ENCODE measurements around the gene HTR6. TPM values are rescaled to one million over a fixed set of nuclear protein-coding genes. Genes with fewer than 3 reads are reported as not detected.

Gene HTR6
- total and polyA plus RNA-seq, 3 donors from 2014 or later, result 0.21 to 0.68 (median 0.55) TPM

DNA sequence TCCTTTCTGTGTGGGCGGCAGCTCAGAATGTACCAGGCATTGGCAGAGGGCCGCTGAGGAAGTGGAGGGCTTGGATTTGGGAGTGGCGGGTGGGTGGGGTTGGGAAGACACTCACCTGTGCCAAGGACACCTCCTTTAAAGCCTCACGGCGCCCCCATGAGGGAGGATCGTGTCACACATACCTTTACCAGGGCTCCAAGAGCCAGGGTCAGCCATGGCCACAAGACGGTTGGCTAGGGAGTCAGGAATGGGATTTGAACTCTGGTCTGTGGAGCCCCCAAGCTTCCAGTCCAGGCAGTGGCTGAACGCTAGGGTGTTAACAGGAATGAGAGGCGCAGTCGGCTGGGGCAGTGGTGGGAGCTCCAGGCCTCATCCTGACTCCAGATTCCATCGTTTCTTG lies 16.0 kb upstream of the HTR6 start:
- no peaks in the 10 kb centered on the region for H3K36me3 ChIP-seq (ENCODE audit: low read depth, missing control alignments)
- intact Hi-C loops (cut with DNase I; ENCODE audit: low total_unique reads), result loop anchor here (10.0 kb wide), 1 partner anchor 164 kb away; the partner anchor contains the start of gene CAPZB
- no peaks in the 10 kb centered on the region for H3K9me3 ChIP-seq
- WGBS, 2 donors, result 67 to 75% methylated on average over 5 to 11 of the region's 11 CpGs
- no peak for TF ChIP-seq POLR2A (IDR thresholded peaks at IDR 0.05)
- TF ChIP-seq, protein P1, sequence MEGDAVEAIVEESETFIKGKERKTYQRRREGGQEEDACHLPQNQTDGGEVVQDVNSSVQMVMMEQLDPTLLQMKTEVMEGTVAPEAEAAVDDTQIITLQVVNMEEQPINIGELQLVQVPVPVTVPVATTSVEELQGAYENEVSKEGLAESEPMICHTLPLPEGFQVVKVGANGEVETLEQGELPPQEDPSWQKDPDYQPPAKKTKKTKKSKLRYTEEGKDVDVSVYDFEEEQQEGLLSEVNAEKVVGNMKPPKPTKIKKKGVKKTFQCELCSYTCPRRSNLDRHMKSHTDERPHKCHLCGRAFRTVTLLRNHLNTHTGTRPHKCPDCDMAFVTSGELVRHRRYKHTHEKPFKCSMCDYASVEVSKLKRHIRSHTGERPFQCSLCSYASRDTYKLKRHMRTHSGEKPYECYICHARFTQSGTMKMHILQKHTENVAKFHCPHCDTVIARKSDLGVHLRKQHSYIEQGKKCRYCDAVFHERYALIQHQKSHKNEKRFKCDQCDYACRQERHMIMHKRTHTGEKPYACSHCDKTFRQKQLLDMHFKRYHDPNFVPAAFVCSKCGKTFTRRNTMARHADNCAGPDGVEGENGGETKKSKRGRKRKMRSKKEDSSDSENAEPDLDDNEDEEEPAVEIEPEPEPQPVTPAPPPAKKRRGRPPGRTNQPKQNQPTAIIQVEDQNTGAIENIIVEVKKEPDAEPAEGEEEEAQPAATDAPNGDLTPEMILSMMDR (IDR thresholded peaks at IDR 0.05), result peak in 1 of 3 experiments; percentile 10
- peak; percentile 38 for DNase-seq
- H3K4me3 ChIP-seq, result no peak overlapping the region
- H3K27ac ChIP-seq, result peak overlapping the region; percentile 76 to 93
- H3K27me3 ChIP-seq, result no peaks in the 10 kb centered on the region
- peaks cover 38% of the 10 kb centered on the region for H3K4me1 ChIP-seq

DNA sequence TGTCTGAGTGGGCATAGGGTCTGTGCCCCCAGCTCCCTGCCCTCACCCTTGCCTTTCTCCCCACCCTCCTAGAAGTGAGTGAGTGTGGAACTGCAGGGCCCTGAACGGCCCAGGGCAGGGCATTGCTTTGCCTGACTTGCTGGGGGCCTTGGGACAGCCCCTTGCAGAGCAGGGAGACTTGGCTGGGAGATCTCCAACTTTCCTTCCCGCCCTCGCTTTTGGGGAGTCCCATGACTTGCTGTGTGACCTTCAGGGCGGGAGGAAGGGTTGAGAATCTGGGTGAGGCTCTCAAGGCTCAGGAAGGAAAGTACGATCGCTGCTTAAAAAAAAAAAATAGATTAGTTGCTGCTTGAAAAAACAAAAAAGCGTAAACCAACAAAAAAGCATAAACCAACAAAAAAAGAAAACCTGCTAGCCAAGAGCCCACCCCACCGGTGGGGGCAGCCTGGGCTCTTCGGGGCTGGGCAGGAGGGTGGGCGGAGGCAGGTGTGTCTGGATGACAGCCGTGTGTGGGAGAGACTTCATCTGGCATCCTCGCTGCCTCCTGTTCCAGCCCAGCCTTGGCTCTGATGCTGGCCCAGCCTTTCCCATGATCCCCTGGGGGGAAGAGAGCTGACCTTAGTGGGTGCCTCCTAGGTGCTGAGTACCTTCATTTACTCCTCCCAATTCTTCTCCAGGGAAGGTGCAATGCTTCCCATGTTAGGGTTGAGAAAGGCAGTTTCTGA lies 14.1 kb upstream of the HTR6 start:
- H3K36me3 ChIP-seq (ENCODE audit: low read depth, missing control alignments), result no peaks in the 10 kb centered on the region
- TF ChIP-seq POLR2A (IDR thresholded peaks at IDR 0.05), result no peak
- intact Hi-C loops (cut with DNase I; ENCODE audit: low total_unique reads), result no loop called here
- H3K9me3 ChIP-seq, result no peaks in the 10 kb centered on the region
- H3K4me3 ChIP-seq, result no peak overlapping the region
- peaks cover 38% of the 10 kb centered on the region for H3K4me1 ChIP-seq
- DNase-seq, result peak; percentile 60
- no peaks in the 10 kb centered on the region for H3K27me3 ChIP-seq
- H3K27ac ChIP-seq, result peak overlapping the region; percentile 47 to 65
- WGBS, 2 donors, result 22 to 30% methylated on average over 12 of the region's 12 CpGs

DNA sequence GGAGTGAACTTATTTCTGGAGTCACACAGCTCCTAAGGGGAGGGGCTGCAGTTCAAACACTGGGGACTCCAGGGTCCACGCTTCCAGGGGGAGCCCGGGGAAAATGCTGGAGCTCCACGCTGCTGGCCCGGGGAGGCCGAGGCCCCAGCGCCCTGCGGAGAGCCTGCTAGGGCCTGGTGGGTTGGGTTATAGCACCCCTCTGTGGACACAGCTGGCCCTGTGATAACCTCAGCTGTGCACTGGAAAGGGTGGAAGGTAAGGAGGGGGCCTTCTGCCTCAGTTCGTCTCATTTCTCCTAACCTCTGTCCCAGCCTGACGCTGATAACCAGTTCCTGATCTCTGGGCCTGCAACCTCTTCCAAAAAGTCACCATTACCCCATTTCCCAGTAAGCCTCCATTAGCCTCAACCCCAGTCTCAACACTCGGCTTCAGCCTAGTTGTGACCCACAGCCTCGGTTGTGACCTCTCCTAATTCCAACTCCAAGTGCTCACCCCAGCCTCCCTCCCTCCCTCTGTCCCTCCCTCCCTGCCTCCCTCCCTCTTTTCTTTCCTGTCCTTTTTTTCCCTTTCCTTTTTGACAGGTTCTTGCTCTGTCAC lies 13.4 kb upstream of the HTR6 start:
- H3K4me1 ChIP-seq, result peaks cover 38% of the 10 kb centered on the region
- intact Hi-C loops (cut with DNase I; ENCODE audit: low total_unique reads), result no loop called here
- H3K27me3 ChIP-seq, result no peaks in the 10 kb centered on the region
- peak; percentile 70 for DNase-seq
- H3K9me3 ChIP-seq, result no peaks in the 10 kb centered on the region
- no peaks in the 10 kb centered on the region for H3K36me3 ChIP-seq (ENCODE audit: low read depth, missing control alignments)
- 23 to 42% methylated on average over 8 to 11 of the region's 11 CpGs for WGBS, 2 donors
- no peak overlapping the region for H3K4me3 ChIP-seq
- peak overlapping the region; percentile 29 to 65 for H3K27ac ChIP-seq
- no peak for TF ChIP-seq POLR2A (IDR thresholded peaks at IDR 0.05)
- TF ChIP-seq, protein P1 (IDR thresholded peaks at IDR 0.05), result peak; percentile 29 to 62 (median 51)

DNA sequence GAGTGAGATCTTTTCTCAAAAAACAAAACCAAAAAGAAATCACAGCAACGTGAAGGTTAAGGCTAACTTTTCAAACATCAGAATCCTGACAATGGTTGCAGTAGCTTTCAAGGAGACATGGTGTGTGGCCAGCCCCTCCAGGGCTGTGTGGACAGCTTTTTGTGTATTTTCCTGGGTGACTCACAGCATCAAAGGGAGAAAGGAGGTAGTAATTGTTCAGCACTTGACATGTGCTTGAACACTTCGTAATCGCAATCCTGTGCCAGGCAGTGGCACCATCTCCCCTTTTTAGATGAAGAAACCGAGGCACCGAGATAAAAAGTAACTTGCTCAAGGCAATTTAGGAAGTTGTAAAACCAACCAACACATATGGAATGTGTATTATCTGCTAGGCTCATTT lies 10.3 kb upstream of the HTR6 start:
- H3K27me3 ChIP-seq, result no peaks in the 10 kb centered on the region
- no peaks in the 10 kb centered on the region for H3K36me3 ChIP-seq (ENCODE audit: low read depth, missing control alignments)
- no peak overlapping the region for H3K4me3 ChIP-seq
- DNase-seq, result no peak
- H3K27ac ChIP-seq, result no peak overlapping the region
- no peaks in the 10 kb centered on the region for H3K9me3 ChIP-seq
- intact Hi-C loops (cut with DNase I; ENCODE audit: low total_unique reads), result no loop called here
- peaks cover 30% of the 10 kb centered on the region for H3K4me1 ChIP-seq
- no peak for TF ChIP-seq POLR2A (IDR thresholded peaks at IDR 0.05)
- TF ChIP-seq, protein P1 (IDR thresholded peaks at IDR 0.05), result no peak
- 87 to 88% methylated on average over 5 of the region's 5 CpGs for WGBS, 2 donors

DNA sequence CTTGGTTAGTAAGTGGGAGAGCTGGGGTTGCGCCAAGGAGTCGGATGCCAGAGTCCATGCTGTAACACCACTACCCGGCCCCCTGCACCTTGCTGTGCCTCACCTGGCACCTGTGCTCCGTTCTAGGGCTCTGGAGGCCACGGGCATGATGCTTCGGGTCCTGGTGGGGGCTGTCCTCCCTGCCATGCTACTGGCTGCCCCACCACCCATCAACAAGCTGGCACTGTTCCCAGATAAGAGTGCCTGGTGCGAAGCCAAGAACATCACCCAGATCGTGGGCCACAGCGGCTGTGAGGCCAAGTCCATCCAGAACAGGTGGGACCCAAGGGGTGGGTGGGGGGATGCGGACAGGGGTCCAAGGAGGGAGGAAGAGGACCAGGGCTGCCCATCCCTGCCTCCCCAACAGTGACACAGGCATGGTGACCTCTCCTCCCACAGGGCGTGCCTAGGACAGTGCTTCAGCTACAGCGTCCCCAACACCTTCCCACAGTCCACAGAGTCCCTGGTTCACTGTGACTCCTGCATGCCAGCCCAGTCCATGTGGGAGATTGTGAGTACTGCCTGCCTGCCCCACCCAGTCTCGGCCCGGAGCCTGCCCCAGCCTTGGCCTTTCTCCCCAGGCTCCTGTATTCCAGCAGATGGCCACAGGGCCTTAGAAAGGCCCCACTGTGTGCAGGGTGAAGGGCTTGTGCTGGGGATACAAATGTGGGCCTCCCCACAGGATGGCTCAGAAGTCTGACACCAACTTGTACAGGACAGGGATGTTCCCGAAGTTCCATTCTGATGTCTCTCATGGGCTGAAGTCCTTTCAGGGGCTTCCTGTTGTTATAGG lies 9.6 kb upstream of the HTR6 start:
- Histone ChIP-seq H3K36me3 (ENCODE audit: low read depth, missing control alignments) (no peaks in the 10 kb centered on the region), H3K4me3 (no peak overlapping the region), H3K27ac (no peak overlapping the region), H3K27me3 (no peaks in the 10 kb centered on the region), H3K9me3 (no peaks in the 10 kb centered on the region), H3K4me1 (peaks cover 30% of the 10 kb centered on the region)
- TF ChIP-seq, protein P1 (IDR thresholded peaks at IDR 0.05), result no peak
- TF ChIP-seq POLR2A (IDR thresholded peaks at IDR 0.05), result no peak
- intact Hi-C loops (cut with DNase I; ENCODE audit: low total_unique reads), result loop anchor here (5.0 kb wide), 1 partner anchor 318 kb away; no protein-coding TSS in a partner anchor
- no peak for DNase-seq
- 62 to 77% methylated on average over 6 to 15 of the region's 15 CpGs for WGBS, 2 donors
